ENCODE data around the gene CDX2.
"Not testable (repeated sequence)": the region's sequence is repeated elsewhere in the genome, so short reads cannot be mapped to it uniquely, and the experiment has no call there.

The CDX2 gene

GRCh38 chr13:27964741-27965323 is 4.3 kb downstream of the CDX2 start:
- DNase-seq: no peak

GRCh38 chr13:27964206-27964605 is 4.9 kb downstream of the CDX2 start:
- not testable (repeated sequence) for DNase-seq

DNA sequence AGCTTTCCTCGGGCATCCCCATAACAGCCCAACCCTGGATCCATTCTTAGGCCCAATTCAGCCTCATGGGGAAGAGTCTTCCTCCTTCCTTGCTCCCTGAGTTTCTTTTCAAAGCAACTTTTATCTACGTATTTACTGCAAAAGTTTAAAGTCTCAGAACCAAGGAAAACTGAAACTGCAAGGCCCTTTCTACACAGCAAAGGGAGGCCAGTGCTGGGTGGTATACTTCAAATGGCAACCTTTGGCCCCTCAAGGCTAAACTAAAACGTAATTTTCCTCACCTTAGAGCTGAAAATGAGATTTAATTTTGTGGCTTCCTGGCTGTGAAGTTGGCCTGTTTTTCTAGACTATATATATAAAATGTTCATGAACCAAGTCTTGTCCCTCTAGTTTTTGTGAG is 5.6 kb downstream of the CDX2 start:
- DNase-seq: no peak

DNA sequence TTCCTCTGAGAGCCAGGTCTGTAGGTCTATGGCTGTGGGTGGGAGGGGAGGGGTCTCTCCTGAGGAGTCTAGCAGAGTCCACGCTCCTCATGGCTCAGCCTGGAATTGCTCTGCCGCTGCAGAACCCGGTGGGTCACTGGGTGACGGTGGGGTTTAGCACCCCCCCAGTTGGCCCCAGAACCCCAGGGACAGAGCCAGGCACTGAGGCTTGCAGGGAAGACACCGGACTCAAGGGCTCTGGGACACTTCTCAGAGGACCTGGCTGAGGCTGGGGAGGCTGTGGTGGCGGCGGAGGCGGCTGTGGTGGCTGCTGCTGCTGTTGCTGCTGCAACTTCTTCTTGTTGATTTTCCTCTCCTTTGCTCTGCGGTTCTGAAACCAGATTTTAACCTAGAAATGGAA is 6.1 kb downstream of the CDX2 start:
- no peak for DNase-seq

DNA sequence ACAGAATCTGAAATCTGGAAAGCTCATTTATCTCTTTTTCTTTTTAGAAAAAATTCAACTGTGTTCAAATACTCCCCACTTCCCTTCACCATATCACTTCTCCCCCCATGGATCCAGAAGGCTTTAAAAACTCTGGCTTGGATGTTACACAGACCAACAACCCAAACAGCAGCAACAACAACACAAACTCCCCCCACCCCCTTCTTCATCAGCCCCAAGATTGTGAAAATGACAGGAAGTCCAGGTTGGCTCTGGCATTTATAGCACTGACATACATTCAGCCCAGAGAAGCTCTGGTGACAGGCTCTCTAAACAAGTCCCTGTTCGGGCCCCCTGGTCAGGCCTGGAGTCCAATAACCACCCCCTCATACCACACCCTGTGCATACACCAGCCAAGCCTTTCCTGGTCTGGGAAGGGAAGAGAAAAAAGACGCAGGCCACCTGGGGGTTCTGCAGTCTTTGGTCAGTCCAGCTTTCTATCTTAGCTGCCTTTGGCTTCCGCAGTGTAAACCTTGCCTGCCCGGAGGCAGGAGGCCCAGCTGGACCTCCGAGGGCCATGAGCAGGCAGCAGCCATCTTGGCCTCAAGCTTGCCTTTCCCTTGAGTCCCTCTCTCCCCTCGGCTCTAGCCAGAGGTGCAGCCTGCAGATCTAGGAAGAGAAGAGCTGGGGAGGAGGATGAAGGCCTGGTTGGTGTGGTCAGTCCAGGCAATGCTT is 6.8 kb downstream of the CDX2 start:
- no peak for DNase-seq

- DNase-seq: no peak
Measured at GRCh38 chr13:27961227-27962085, 7.7 kb downstream of the CDX2 start.

- no peak for DNase-seq
Measured at GRCh38 chr13:27960362-27961226, 8.5 kb downstream of the CDX2 start.

DNA sequence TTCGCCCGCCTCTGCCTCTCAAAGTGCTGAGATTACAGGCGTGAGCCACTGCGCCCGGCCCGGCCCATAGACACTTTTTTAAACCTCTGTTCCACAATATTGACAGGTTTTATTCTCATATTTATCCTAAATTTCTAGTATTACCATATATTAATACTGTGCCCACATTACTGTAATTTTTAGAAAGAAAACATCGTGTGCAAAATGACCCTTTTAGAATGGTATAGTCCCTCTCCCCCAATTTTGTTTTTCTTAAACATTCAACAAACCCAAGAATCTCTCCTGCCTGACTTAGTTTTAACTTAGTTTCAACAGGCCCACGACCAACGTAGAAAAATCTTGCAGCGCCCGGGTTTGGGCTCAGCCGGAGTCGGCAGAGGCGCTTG is 9.1 kb downstream of the CDX2 start:
- DNase-seq: no peak

GRCh38 chr13:27956576-27957300 is 12.4 kb downstream of the CDX2 start:
- DNase-seq: no peak

DNA sequence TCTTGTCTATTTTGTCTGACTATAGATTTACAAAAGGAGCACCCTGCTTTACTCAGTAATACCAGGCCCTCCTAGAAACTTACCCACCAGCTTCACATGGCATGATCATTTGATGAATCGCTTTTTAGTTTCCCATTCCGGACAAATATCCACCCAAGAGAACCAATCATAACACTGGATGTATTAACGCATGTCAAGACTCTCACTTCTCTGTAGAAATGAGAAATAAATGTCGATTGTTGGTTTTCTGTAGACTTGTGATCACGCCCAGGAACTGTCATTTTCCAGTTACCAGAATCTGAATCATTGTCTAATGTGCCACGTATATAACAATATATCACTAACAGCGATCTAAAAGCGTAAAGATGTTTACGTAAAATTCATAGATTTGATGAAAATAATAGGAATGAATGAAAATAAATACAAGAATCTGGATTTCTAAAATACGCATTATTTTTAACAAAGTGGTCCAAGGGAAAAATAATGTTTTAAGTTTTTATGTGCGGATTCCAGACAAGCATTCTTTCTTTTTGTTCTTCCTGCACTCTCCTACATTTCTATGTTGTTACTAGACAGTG is 14.0 kb downstream of the CDX2 start:
- DNase-seq: no peak

DNA sequence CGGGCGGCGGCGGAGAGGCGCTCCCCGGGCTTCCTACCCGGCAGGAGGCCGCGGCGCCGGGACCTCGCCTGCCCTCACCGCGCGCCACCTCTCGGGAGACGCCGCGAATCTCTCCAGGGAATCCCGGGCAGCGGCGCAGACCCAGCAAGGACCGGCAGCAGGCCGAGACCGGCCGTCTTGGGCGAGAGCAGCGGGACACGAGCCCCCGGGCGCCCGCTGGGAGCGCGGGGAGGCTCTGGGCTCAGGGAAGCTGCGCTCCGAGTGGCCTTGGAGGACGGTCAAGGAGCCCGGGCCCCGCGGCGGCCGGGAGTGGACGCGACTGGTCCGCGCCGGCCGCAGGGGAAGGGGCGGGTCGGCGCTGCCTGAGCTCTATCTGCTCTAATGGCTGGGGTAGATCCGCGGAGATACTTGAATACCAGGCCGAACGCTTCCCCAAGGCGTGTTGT is 14.7 kb downstream of the CDX2 start:
- no peak for DNase-seq

DNA sequence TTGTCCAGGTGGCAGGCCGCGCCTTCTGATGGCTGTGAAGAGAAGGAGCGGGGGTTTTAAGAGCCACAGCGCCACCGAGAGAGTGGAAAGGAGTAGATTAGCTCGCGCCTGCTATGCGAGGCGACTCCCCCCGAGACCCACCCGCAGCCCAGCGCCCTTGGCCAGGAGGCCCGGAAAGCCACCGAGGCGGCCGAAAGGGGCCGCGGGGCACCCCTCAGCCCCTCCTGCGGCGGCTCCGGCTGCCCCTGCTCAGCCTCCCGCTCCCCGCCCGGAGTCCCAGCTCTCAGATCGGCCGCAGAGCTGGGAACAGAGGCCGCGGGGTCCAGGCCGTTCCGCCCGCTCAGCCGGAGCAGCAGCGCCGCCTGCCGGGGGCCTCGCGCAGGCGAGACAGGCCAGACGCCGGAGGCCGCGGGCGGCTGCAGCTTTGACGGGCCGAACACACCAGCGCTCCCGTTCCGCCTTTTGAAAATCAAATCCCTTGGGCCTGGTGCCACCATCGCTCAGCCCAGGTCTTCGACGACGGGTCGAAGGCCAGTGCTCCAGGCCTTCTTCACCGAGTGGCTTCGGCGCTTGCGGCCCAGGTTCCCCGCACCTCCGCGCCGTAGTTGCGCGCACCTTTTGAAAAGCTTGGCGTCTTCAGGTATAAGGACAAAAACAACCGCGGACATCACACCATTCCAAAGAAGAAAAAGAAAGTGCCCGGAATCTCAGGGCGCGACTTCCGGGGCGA is 15.3 kb downstream of the CDX2 start:
- peak; percentile 73 for DNase-seq

- no peak for DNase-seq
Measured at GRCh38 chr13:27952876-27953675, 16.0 kb downstream of the CDX2 start.

DNA sequence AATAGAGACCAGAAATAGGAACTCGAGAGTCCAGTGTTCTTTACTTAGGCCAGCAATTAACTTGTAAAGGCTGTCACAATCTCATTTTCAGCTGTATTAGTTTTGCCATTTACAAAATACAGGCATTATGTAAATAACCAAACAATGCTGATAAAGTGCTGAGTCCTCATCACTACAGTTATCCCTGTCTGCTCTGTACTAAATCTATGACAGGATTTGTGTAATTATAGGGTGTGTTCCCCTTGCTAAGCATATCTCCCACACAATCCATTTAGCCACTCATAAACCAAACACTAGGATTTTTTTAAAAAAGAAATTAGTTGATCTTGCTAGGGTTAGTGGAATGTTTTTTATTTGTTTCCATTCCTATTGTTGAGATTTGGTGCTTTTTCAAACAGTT is 26.1 kb downstream of the CDX2 start:
- DNase-seq: no peak

DNA sequence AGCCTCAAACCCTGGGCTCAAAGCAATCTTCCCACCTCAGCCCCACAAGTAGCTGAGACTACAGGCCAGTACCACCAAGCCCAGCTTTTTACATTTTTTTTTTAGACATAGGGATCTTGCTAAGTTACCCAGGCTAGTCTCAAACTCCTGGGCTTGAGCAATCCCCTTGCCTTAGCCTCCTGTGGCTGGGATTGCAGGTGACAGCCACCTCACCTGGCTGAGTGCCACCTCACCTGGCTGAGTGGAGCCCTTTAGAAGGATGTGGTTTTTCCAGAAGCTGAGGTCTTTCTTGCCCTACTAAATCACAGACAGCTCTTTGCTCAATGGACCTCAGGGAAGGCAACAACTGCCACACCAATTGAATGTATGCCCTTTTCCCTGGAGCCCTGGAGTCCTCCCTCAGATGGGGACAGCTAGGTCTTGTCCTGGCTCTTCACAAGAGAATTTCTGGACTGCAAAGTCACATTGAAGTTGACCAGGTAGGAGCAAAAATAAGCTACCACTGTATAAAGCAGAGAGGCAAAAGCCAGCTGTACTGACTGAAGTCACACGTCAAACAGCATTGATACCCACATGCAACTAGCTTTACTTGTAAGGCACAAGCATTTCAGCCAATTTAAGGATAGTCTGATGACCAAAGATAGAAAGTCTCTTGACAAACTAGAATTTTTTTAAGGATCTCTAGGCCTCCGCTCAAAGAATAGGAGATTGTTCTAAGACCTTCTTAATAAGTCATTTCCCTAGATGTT is 35.4 kb downstream of the CDX2 start:
- no peak for DNase-seq

GRCh38 chr13:27933118-27933517 is 36.0 kb downstream of the CDX2 start:
- no peak for DNase-seq

- no peak for DNase-seq
Measured at GRCh38 chr13:27929868-27930267, 39.2 kb downstream of the CDX2 start.

DNA sequence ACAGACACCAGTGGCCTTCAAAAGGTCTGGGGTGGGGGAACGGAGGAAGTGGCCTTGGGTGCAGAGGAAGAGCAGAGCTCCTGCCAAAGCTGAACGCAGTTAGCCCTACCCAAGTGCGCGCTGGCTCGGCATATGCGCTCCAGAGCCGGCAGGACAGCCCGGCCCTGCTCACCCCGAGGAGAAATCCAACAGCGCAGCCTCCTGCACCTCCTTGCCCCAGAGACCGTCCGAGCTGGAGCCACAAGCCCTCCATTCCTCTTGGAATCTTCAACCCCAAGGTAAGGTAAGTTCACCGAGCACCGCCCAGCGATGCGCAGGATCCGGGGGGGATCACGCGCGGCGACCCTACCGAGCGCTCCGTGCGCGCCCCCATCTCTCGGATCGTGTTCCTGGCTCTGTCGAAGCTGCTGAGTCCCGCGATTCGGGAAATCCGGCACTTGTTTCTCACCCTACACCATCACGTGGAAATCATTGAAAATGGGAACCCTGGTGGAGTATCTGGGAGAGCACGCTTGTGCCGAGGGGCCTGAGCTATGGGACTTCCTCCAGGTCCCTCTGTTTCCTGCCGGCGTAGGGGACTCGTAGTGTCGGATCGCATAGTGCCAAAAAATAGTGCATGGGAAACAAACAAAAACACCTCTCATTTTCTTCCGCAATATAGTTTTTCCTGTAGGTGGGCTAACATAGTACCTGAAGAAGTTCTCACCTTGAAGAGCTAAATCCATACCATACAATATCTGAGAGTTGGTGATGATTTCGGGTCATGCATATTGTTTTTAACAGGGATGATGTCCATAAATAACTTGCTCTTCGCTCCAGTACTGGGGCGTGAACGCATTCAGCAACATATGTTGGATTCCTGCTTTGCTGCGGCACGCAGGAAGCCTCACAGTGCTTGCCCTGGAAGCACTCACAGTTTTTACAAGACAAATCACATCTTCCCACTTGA is 40.0 kb downstream of the CDX2 start:
- no peak for DNase-seq
